Lower leg skin (tissue), 3 donors: ENCODE measurements around the gene PCSK5.

Source experiments
- POLR2A ChIP-seq, 2 donors: fragments of 450-650 bp; IDR thresholded peaks; one replicate each; pipeline ENCODE4 v1.6.1; 2016 to 2017; ENCODE audit warnings: antibody characterized with exemption in 2 of 2, mild to moderate bottlenecking in 1 of 2, moderate library complexity in 1 of 2
- TF ChIP-seq, protein P1 (sequence below), 3 donors: fragments of 450-650 bp; IDR thresholded peaks; one replicate each; pipeline ENCODE4 v1.5.1; 2016; ENCODE audit warnings: antibody characterized with exemption in 3 of 3, mild to moderate bottlenecking in 3 of 3, moderate library complexity in 2 of 3

DNA sequence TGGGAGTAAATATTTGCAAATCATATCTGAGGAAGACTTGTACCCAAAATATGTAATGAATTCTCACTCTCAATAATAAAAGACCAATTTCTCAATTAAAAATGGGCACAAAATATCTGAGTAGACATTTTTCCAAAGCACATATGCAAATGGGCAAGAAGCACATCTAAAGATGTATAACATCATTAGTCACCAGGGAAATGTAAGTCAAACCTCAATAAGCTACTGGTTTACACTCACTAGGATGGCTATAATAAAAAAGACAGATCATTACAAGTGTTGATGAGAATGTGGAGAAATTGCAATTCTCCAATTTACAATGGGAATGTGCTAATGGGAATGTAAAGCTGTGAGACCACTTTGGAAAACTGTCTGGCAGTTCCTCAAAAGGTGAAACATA is 13.9 kb downstream of the PCSK5 start:
- TF ChIP-seq POLR2A (IDR thresholded peaks at IDR 0.05): no peak
- TF ChIP-seq, protein P1, sequence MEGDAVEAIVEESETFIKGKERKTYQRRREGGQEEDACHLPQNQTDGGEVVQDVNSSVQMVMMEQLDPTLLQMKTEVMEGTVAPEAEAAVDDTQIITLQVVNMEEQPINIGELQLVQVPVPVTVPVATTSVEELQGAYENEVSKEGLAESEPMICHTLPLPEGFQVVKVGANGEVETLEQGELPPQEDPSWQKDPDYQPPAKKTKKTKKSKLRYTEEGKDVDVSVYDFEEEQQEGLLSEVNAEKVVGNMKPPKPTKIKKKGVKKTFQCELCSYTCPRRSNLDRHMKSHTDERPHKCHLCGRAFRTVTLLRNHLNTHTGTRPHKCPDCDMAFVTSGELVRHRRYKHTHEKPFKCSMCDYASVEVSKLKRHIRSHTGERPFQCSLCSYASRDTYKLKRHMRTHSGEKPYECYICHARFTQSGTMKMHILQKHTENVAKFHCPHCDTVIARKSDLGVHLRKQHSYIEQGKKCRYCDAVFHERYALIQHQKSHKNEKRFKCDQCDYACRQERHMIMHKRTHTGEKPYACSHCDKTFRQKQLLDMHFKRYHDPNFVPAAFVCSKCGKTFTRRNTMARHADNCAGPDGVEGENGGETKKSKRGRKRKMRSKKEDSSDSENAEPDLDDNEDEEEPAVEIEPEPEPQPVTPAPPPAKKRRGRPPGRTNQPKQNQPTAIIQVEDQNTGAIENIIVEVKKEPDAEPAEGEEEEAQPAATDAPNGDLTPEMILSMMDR (IDR thresholded peaks at IDR 0.05): no peak
